CD4-positive, alpha-beta T cell treated with Interleukin-6 at 100 ng/mL for 8 hours (primary cell): ENCODE measurements around the gene PURA.

ENCODE experiments used
- DNase-seq: peaks from one replicate; pipeline ENCODE4 v3.0.0-alpha.2; 2020; ENCODE audit warnings: mixed read lengths, low spot score

The PURA gene

GRCh38 chr5:140159014-140159927 is 45.4 kb downstream of the PURA start:
- DNase-seq, result no peak

- no peak for DNase-seq
Observed at GRCh38 chr5:140162275-140162674, 48.4 kb downstream of the PURA start.

- DNase-seq, result no peak
Observed at GRCh38 chr5:140162781-140163180, 48.9 kb downstream of the PURA start.

DNA sequence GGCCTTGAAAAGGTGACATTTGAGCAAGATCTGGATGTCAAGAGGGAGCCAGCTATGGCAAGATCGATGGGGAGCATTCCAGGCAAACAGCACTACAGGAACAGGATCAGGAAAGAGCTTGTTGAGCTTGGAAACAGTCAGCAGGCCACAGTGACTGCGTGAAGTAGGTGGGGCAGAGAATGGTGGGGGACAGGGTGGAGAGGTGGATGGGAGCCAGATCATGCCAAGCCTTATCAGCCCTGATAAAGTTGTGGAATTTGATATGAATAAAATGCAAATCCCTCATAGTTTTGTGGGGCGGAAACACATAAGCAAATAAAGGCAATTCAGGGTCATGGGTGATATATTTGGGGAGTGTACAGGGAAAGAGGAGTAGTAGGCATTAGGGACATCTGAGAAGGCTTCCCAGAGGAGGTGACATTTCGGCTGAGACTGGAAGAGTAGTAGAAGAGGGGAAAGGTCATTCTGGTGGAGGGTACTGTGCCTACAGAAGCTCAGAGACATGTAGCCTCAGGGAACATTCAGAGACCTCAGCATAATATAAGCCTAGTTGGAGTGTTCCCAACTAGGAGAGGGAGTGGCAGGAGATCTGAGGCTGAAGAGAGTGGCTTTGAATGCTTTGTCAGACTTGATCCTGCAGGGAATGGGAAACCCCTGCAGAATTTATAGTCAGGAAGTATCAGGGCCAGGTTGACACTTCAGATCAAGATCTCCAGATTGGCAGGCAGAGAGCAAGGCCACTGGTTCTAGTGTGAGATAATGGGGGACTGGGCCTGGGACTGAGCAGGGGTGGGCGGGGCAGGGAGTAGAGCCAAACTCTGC is 51.4 kb downstream of the PURA start:
- no peak for DNase-seq

- DNase-seq, result no peak
Observed at GRCh38 chr5:140165923-140166270, 52.0 kb downstream of the PURA start.

DNA sequence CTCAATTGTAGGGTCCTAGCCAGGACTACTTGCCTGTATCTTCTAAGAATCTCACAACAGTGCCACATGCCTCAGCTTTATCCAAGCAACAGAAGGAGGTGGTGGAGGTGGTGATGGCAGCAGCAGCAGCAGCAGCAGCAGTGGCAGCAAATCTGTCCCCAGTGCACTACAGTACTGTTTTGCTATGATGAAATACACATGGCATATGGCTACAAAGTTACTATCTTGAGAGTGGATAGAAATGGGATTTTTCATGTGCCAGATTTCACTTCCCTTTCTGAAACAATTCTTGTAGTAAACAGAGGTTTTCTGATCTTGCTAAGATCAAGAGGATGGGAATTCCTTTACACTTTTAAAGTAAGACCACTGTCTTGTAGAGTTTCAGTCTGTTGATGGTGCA is 53.0 kb downstream of the PURA start:
- no peak for DNase-seq

DNA sequence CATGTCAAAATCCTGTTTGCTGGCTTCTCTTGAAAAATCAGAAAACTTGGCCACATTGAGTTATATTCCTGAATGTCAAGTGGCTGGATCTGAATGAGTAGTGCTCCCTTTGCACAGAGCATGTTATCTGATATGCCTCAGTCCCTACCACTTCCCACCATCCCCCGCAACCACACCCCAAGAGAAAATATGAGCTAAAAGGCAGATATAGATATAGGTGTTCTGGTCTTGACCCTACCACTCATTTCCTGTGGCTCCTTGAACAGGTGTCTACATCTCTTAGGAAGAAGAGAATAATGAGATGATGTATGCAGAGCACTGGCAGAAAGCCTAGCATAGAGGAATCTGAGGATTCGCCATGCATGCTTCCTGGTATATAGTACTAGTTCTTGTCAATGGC is 54.5 kb downstream of the PURA start:
- DNase-seq, result no peak

- DNase-seq, result no peak
Observed at GRCh38 chr5:140169410-140169809, 55.5 kb downstream of the PURA start.

DNA sequence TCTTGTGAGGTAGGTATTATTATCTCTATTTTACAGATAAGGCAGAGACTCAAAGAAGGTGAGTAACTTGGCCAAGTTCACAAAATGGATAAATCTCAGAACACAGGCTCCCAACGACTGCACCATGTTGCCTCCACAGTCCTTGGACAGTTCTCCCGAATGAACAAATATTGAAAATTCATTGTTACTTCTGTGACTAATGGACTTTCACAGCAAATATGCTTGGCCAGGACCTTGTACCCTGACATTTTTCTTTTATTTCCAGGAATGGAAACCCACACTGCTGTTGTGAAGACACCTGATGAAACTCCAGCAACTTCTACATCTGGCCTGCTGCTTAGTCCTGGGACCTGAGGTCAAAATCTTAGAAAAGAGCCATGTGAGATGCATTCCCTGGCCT is 58.6 kb downstream of the PURA start:
- DNase-seq, result no peak

- no peak for DNase-seq
Observed at GRCh38 chr5:140174014-140174413, 60.1 kb downstream of the PURA start.

DNA sequence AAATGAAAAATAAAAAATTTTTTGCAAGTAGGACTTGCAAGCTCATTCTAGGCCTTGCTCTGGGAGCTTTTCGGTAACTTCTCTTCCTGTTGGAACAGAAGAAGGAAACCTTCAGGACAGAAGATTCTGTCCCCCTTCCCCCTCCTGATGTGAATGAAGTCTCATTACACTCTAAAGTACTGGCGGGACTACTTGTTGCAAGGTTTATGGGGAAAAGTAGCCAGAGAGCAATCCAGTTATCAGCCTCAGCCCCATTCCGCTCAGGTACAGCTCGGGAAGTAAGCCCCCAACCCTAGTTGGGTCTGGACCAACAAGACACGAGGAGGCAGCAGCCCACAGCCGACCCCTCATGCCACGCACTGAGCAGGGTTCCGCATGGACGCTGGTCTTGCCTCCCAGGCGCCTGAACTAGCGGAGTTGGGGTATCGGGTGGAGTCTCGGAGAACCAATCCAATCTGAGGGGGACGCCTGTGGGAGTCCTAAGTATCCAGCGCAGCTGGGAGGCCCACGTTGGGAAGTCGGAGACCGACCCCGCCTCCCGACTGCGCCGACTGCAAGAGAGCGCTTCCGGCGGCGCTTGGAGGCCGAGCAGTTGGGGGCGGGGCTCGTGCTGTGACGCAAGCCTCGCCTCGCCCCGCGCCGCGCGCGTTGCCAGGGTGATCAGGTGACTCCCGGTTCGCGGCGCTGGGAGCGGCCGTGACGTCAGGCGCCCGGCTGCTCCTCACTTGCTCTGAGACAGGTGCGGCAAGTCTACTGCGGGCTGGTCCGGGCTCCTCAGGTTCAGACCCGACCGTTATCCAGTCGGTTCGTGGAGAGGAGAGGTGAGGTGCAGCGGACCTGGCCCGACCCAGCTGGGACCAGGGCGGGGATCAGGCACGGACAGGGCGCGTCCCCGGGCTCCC is 60.8 kb downstream of the PURA start, which contains the start of gene CYSTM1:
Gene CYSTM1, plus strand, starts transcription at position 724 of the 902 bp plus-strand sequence. CDS start 19,278 bp downstream, outside the sequence.
- peak; percentile 95 for DNase-seq
